ENCODE measurements around the gene DYNLRB2.

- TF ChIP-seq MAX (IDR thresholded peaks at IDR 0.05; ENCODE audit: low read depth) = no peak
- TF ChIP-seq POLR2AphosphoS5 (IDR thresholded peaks at IDR 0.05; ENCODE audit: low read depth, low read length) = no peak
These were observed 14.3 kb upstream of the DYNLRB2 start for GRCh38 chr16:80526418-80527061.

Data from SK-N-SH (cell line).